H1 (cell line): Measurements from ENCODE around the gene TEX51.

ENCODE experiments used
- CTCF ChIP-seq, 3 experiments: IDR thresholded peaks; 1 replicate in 2 of 3; 2 replicates in 1 of 3; pipeline versions ENCODE4 v1.5.1 to v1.6.1; 2011; ENCODE audit warnings: low read length in 3 of 3, mild to moderate bottlenecking in 3 of 3, inconsistent platforms in 2 of 3, low read depth in 1 of 3, moderate library complexity in 1 of 3; ENCODE audit not compliant: insufficient read depth in 1 of 3; ENCODE audit errors: control extremely low read depth in 1 of 3
- EZH2 ChIP-seq: fragments of 200-600 bp; sonication (generic); IDR thresholded peaks from 2 replicates; pipeline ENCODE4 v1.7.1; 2012; ENCODE audit warnings: low read depth, mild to moderate bottlenecking, moderate library complexity, low read length, inconsistent platforms; ENCODE audit not compliant: severe bottlenecking
- JUN ChIP-seq: IDR thresholded peaks from 2 replicates; pipeline ENCODE4 v1.6.1; 2011; ENCODE audit warnings: low read depth, mild to moderate bottlenecking, improper control_type of control experiment, low read length
- POLR2AphosphoS5 ChIP-seq: IDR thresholded peaks from 2 replicates; pipeline ENCODE4 v1.6.1; 2011; ENCODE audit warnings: low read depth, low read length
- SP1 ChIP-seq: IDR thresholded peaks from 2 replicates; pipeline ENCODE4 v1.6.1; 2011; ENCODE audit warnings: low read depth, low read length
- USF2 ChIP-seq: IDR thresholded peaks from 2 replicates; pipeline ENCODE4 v1.6.1; 2011; ENCODE audit warnings: low read length, improper control_type of control experiment
- YY1 ChIP-seq: IDR thresholded peaks from 2 replicates; pipeline ENCODE4 v1.6.1; 2011; ENCODE audit warnings: low read depth, mild to moderate bottlenecking, low read length

GRCh38 chr2:126942427-126943203 is 43.9 kb downstream of the TEX51 start:
- TF ChIP-seq CTCF (IDR thresholded peaks at IDR 0.05; ENCODE audit: control extremely low read depth in 1 of 3, insufficient read depth in 1 of 3, low read depth in 1 of 3, low read length in 3 of 3): peak in 1 of 3 experiments; percentile 6; a peak in 1 of 4 replicates
- TF ChIP-seq USF2: no peak
- TF ChIP-seq JUN: no peak
- no peak for TF ChIP-seq YY1
- no peak for TF ChIP-seq EZH2
- peak; percentile 52; the same call in 1 of the 2 replicates for TF ChIP-seq SP1
- TF ChIP-seq POLR2AphosphoS5: peak; percentile 20; the same call in 1 of the 2 replicates
